ENCODE results near the gene C14orf39.

Gene C14orf39

GRCh38 chr14:60506985-60507829 is 21.3 kb upstream of the C14orf39 start:
- no peak for DNase-seq (ENCODE audit: low read depth)
- H3K4me3 ChIP-seq (ENCODE audit: low read depth, low read length) = no peak overlapping the region
- TF ChIP-seq CTCF (IDR thresholded peaks at IDR 0.05; ENCODE audit: control insufficient read depth, extremely low read depth, insufficient read depth) = no peak

GRCh38 chr14:60506462-60506984 is 20.7 kb upstream of the C14orf39 start:
- TF ChIP-seq CTCF (IDR thresholded peaks at IDR 0.05; ENCODE audit: control insufficient read depth, extremely low read depth, insufficient read depth) = no peak
- no peak overlapping the region for H3K4me3 ChIP-seq (ENCODE audit: low read depth, low read length)
- DNase-seq (ENCODE audit: low read depth) = no peak

- no peak for TF ChIP-seq CTCF (IDR thresholded peaks at IDR 0.05; ENCODE audit: control insufficient read depth, extremely low read depth, insufficient read depth)
- no peak overlapping the region for H3K4me3 ChIP-seq (ENCODE audit: low read depth, low read length)
- no peak for DNase-seq (ENCODE audit: low read depth)
Measured at GRCh38 chr14:60506010-60506409, 20.1 kb upstream of the C14orf39 start.

GRCh38 chr14:60505448-60505847 is 19.6 kb upstream of the C14orf39 start:
- DNase-seq (ENCODE audit: low read depth) = no peak
- no peak for TF ChIP-seq CTCF (IDR thresholded peaks at IDR 0.05; ENCODE audit: control insufficient read depth, extremely low read depth, insufficient read depth)
- H3K4me3 ChIP-seq (ENCODE audit: low read depth, low read length) = no peak overlapping the region

- no peak for DNase-seq (ENCODE audit: low read depth)
- TF ChIP-seq CTCF (IDR thresholded peaks at IDR 0.05; ENCODE audit: control insufficient read depth, extremely low read depth, insufficient read depth) = no peak
- H3K4me3 ChIP-seq (ENCODE audit: low read depth, low read length) = no peak overlapping the region
Measured at GRCh38 chr14:60502541-60502940, 16.7 kb upstream of the C14orf39 start.

- DNase-seq (ENCODE audit: low read depth) = no peak
- no peak for TF ChIP-seq CTCF (IDR thresholded peaks at IDR 0.05; ENCODE audit: control insufficient read depth, extremely low read depth, insufficient read depth)
- no peak overlapping the region for H3K4me3 ChIP-seq (ENCODE audit: low read depth, low read length)
Measured at GRCh38 chr14:60495946-60496345, 10.1 kb upstream of the C14orf39 start.
